Vagina (tissue), 2 donors: ENCODE data around the gene EPSTI1.
"Not testable (repeated sequence)": the region's sequence is repeated elsewhere in the genome, so short reads cannot be mapped to it uniquely, and the experiment has no call there.

Experiments
- POLR2AphosphoS5 ChIP-seq, 2 donors: sonication (generic); formaldehyde crosslinking; IDR thresholded peaks; one replicate each; pipeline ENCODE4 v1.9.0; 2017; ENCODE audit warnings: antibody characterized with exemption in 2 of 2, mild to moderate bottlenecking in 2 of 2, low read depth in 1 of 2; ENCODE audit not compliant: insufficient read depth in 1 of 2
- TF ChIP-seq, protein P1 (sequence below), 3 experiments: fragments of 450-650 bp in 2 of 3; fragments of 200-600 bp in 1 of 3; sonication (generic) in 1 of 3; IDR thresholded peaks; one replicate each; pipeline ENCODE4 v1.5.1; 2017 to 2019; ENCODE audit warnings: antibody characterized with exemption in 3 of 3, mild to moderate bottlenecking in 2 of 3, moderate library complexity in 2 of 3

DNA sequence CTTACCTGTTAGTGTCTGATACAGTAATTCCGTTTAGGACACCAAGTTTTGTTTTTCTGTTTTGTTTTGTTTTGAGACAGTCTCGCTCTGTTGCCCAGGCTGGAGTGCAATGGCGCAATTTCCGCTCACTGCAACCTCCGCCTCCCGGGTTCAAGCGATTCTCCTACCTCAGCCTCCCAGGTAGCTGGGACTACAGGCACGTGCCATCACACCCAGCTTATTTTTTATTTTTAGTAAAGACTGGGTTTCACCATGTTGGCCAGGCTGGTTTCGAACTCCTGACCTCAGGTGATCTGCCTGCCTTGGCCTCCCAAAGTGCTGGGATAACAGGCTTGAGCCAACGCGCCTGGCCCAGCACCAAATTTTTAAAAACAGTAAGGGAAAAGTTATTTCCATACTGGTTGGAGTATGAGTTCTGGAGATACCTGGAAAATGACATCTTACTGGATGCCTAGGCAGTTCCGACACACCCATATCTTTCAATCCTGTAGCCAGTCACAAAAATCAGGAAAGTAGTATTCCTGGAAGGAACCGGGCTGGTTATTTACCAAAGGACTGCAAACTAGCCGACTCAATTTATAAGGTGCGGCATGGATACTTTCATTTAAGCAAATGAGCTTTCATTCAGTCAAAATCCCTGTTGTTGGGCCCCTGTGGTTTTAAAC lies 676 bp downstream of the EPSTI1 start:
- TF ChIP-seq, protein P1, sequence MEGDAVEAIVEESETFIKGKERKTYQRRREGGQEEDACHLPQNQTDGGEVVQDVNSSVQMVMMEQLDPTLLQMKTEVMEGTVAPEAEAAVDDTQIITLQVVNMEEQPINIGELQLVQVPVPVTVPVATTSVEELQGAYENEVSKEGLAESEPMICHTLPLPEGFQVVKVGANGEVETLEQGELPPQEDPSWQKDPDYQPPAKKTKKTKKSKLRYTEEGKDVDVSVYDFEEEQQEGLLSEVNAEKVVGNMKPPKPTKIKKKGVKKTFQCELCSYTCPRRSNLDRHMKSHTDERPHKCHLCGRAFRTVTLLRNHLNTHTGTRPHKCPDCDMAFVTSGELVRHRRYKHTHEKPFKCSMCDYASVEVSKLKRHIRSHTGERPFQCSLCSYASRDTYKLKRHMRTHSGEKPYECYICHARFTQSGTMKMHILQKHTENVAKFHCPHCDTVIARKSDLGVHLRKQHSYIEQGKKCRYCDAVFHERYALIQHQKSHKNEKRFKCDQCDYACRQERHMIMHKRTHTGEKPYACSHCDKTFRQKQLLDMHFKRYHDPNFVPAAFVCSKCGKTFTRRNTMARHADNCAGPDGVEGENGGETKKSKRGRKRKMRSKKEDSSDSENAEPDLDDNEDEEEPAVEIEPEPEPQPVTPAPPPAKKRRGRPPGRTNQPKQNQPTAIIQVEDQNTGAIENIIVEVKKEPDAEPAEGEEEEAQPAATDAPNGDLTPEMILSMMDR (IDR thresholded peaks at IDR 0.05): not testable (repeated sequence)
- TF ChIP-seq POLR2AphosphoS5 (IDR thresholded peaks at IDR 0.05; ENCODE audit: insufficient read depth in 1 of 2, low read depth in 1 of 2): not testable (repeated sequence)
